HG03354 (cell line): ENCODE measurements around the gene RERG.

Experiments
- ATAC-seq: cut with Tn5 transposase; IDR thresholded peaks from one replicate; pipeline ENCODE4 v1.9.1; 2021; ENCODE audit warnings: mild to moderate bottlenecking; ENCODE audit not compliant: unreplicated experiment, poor library complexity, severe bottlenecking

The RERG gene, protein sequence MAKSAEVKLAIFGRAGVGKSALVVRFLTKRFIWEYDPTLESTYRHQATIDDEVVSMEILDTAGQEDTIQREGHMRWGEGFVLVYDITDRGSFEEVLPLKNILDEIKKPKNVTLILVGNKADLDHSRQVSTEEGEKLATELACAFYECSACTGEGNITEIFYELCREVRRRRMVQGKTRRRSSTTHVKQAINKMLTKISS

GRCh38 chr12:15220915-15221885 is at the start of gene RERG:
RERG (minus strand) TSS chr12:15221417; CDS start chr12:15217489, 3,928 bp downstream.
- ATAC-seq: peak; percentile 92

DNA sequence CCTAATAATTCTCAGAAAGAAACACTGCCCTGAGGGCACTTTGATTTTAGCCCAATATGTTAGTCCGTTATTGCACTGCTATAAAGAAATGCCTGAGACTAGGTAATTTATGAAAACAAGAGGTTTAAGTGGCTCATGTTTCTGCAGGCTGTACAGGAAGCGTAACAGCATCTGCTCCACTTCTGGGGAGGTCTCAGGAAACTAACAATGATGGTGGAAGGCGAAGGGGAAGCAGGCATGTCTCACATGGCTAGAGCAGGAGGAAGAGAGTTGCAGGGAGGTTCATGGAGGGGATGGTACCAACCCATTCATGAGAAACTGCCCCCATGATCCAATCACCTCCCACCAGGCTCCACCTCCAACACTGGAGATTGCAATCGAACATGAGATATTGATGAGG is 49.4 kb upstream of the RERG start:
- no peak for ATAC-seq

DNA sequence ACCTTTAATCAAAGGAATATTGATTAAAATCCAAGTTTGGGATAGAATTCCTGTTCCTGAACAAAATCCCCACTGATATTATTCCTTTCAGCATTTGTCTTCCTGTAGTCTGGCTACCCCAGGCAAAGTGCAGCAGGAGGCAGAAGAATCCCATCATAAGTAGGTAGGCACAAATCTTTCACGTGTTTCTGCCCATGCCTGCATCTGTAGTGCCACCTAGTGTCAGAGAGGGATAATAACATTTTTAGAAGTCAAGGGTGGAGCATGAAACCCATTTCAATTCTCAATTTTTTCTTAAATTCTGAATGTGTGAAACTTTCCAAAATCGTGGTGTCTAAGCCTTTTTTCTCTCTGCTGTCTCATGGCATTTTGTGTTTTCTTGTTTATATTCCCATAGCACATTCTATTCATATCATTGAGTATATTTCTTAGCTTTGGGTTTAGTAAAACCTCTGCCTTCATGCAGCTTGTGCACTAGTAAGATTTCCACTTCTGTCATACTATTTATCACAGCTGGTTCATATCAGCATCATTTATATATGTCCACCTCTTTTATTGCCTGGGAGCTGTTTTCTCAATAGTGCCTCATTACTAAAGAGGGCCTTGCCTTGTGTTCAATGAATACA is 47.8 kb upstream of the RERG start:
- ATAC-seq: peak; percentile 87

GRCh38 chr12:15268309-15268708 is 47.1 kb upstream of the RERG start:
- no peak for ATAC-seq

GRCh38 chr12:15265875-15266274 is 44.7 kb upstream of the RERG start:
- ATAC-seq: no peak

GRCh38 chr12:15256761-15257160 is 35.5 kb upstream of the RERG start:
- no peak for ATAC-seq

- no peak for ATAC-seq
These were observed 32.8 kb upstream of the RERG start for GRCh38 chr12:15253990-15254389.

GRCh38 chr12:15244926-15245325 is 23.7 kb upstream of the RERG start:
- ATAC-seq: no peak

GRCh38 chr12:15244341-15244740 is 23.1 kb upstream of the RERG start:
- no peak for ATAC-seq

GRCh38 chr12:15243102-15243501 is 21.9 kb upstream of the RERG start:
- no peak for ATAC-seq

GRCh38 chr12:15240898-15241297 is 19.7 kb upstream of the RERG start:
- ATAC-seq: no peak

DNA sequence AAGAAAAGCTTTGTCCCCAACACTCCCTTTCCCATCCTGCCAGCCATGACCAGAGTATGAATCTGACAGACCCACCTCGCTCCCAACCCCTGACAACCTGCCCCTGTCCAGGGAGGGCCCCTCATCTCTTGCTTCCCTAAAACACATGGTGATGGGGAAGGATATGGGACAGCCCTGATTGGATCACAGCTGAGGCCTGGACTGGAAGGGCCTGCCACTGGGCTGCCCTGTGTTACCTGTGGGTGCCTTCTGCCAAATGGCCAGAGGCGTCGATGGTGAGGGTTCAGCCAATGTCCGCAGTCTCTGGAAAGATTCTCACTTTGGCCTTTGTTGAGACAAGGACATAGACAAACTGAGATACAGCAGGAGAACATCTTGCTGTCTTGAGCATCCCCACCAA is 13.3 kb upstream of the RERG start:
- ATAC-seq: no peak

DNA sequence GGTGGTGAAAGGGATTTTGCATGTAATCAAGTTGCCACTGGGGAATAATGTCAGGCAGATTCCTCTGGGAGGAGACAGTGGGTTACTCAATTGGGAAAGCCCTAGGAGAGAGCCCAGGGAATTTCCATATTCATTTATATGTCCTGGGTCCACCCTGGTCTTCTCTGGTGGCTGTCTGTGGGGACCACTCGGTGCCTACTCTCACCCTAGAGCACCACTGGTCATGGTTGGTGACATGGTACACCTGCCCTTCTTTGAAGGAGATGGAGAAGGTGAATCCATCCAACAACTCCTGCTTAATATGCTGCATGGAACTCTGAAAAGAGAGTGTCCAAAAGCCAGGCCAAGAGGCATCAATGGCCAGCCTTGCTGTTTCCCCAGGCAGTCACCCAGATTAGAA is 12.8 kb upstream of the RERG start:
- no peak for ATAC-seq

GRCh38 chr12:15232959-15233358 is 11.7 kb upstream of the RERG start:
- ATAC-seq: no peak

GRCh38 chr12:15231493-15231892 is 10.3 kb upstream of the RERG start:
- no peak for ATAC-seq

- no peak for ATAC-seq
These were observed 9.5 kb upstream of the RERG start for GRCh38 chr12:15230751-15231150.

- no peak for ATAC-seq
These were observed 8.9 kb upstream of the RERG start for GRCh38 chr12:15230137-15230536.

DNA sequence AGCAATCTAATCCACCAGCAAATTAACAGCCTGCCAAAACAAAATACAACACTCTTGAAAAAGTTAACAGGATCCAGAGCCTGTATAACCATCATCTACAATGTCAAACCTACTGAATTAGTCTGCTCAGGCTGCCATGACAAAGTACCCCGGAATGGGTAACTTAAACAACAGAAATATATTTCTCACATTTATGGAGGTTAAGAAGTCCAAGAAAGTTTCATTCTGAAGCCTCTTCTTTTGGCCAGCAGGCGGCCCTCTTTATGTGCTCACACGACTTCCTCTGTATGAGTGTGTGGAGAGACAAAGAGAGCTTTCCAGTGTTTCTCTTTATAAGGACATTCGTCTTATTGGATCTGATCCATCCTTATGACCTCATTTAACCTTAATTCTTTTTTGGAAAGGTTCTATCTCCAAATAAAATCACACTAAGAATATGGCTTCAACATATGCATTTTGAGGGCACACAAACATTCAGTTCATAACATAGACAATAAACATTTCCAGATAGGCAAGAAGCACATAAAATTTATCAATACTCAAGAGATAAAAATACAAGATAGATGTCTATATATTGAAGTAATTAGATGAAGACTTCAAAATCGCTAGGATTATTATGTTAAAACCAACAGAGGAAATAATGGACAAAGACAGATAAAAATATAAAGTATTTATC is 5.9 kb upstream of the RERG start:
- no peak for ATAC-seq

DNA sequence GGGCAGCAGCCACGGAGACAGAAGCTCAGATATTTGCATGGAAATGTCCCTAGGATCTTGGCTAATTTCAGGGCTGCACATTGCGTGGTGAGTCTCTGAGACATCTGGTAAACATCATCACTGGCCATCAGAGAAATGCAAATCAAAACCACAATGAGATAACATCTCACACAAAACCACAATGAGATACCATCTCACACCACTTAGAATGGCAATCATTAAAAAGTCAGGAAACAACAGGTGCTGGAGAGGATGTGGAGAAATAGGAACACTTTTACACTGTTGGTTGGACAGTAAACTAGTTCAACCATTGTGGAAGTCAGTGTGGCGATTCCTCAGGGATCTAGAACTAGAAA is 4.6 kb upstream of the RERG start:
- ATAC-seq: peak; percentile 77

- ATAC-seq: peak; percentile 12
These were observed 4.1 kb upstream of the RERG start for GRCh38 chr12:15225136-15225862.
